Thyroid gland (tissue), 4 donors: ENCODE data around the gene LMAN2L.

Experiments used
- POLR2A ChIP-seq, 2 donors: fragments of 450-650 bp; IDR thresholded peaks; one replicate each; pipeline ENCODE4 v1.6.1; 2017; ENCODE audit warnings: antibody characterized with exemption in 2 of 2, mild to moderate bottlenecking in 2 of 2, moderate library complexity in 1 of 2
- TF ChIP-seq, protein P1 (sequence below), 6 experiments: fragments of 200-600 bp in 3 of 6; fragments of 450-650 bp in 3 of 6; sonication (generic) in 3 of 6; IDR thresholded peaks; one replicate each; pipeline ENCODE4 v1.5.1; 2016 to 2019; ENCODE audit warnings: antibody characterized with exemption in 6 of 6, mild to moderate bottlenecking in 2 of 6, inconsistent platforms in 1 of 6, moderate library complexity in 1 of 6

DNA sequence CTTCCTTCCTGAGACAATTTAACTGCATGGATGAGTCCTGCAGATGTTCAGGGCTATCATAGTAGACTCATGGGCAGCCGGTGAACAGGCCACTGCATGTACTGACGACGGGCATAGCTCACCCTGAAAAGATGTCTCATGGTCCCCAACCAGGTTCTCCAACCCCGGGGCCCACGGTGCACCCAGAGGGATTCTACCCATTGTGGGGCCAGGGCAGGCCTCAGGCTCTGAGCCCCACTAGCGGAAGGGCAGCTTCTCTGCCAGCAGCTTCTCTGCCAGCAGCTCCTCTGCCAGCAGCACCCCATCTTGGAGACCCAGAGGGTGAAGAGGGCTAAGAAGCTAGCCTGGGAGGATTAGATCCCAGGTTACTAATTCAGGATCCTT is 17.6 kb upstream of the LMAN2L start:
- TF ChIP-seq, protein P1, sequence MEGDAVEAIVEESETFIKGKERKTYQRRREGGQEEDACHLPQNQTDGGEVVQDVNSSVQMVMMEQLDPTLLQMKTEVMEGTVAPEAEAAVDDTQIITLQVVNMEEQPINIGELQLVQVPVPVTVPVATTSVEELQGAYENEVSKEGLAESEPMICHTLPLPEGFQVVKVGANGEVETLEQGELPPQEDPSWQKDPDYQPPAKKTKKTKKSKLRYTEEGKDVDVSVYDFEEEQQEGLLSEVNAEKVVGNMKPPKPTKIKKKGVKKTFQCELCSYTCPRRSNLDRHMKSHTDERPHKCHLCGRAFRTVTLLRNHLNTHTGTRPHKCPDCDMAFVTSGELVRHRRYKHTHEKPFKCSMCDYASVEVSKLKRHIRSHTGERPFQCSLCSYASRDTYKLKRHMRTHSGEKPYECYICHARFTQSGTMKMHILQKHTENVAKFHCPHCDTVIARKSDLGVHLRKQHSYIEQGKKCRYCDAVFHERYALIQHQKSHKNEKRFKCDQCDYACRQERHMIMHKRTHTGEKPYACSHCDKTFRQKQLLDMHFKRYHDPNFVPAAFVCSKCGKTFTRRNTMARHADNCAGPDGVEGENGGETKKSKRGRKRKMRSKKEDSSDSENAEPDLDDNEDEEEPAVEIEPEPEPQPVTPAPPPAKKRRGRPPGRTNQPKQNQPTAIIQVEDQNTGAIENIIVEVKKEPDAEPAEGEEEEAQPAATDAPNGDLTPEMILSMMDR (IDR thresholded peaks at IDR 0.05): no peak
- no peak for TF ChIP-seq POLR2A (IDR thresholded peaks at IDR 0.05)
